ENCODE data around the gene VWCE.

Gene VWCE, protein sequence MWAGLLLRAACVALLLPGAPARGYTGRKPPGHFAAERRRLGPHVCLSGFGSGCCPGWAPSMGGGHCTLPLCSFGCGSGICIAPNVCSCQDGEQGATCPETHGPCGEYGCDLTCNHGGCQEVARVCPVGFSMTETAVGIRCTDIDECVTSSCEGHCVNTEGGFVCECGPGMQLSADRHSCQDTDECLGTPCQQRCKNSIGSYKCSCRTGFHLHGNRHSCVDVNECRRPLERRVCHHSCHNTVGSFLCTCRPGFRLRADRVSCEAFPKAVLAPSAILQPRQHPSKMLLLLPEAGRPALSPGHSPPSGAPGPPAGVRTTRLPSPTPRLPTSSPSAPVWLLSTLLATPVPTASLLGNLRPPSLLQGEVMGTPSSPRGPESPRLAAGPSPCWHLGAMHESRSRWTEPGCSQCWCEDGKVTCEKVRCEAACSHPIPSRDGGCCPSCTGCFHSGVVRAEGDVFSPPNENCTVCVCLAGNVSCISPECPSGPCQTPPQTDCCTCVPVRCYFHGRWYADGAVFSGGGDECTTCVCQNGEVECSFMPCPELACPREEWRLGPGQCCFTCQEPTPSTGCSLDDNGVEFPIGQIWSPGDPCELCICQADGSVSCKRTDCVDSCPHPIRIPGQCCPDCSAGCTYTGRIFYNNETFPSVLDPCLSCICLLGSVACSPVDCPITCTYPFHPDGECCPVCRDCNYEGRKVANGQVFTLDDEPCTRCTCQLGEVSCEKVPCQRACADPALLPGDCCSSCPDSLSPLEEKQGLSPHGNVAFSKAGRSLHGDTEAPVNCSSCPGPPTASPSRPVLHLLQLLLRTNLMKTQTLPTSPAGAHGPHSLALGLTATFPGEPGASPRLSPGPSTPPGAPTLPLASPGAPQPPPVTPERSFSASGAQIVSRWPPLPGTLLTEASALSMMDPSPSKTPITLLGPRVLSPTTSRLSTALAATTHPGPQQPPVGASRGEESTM

DNA sequence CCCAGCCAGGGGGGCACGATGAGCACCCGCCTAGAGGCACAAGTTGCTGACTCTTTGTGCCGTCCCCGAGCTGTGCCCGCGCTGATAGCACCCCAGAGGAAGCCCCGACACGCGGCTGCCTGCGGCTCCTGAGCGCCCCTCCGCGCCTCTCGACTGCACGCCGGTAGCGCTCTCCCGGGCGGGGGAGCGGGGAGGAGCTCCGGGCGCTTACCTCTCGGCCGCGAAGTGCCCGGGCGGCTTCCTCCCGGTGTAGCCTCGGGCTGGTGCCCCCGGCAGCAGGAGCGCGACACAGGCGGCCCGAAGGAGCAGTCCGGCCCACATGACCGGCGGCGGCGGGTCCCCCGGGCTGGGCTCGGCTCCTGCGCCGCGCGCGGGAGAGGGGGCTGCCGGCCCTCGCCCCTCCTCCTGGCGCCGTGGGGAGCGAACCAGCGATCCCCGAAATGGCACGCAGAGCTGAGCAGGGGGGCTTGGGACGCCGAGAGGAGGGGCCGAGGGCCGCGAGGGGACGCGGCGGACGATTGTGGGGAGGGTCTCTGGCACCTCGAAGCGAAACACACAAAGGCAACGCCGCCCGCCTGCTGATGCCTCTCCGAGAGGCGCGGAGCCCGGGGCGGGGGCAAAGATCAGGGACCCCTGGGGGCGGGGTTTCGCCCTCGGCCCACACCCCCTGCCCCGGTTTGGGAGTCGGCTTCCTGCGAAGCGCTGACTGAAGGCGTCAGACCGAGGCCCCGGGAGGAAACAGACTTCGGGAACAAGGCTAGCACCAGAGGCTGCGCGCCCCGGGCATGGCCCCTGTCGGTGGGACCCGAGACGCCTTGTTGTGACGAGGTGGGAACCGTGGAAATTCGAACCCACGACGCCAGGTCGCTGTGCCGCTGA is at the start of gene VWCE:
VWCE (minus strand) TSS at position 600 of the 879 bp plus-strand sequence; CDS start at position 321, 279 bp downstream.
- DNase-seq (ENCODE audit: low read depth): peak; percentile 66

DNA sequence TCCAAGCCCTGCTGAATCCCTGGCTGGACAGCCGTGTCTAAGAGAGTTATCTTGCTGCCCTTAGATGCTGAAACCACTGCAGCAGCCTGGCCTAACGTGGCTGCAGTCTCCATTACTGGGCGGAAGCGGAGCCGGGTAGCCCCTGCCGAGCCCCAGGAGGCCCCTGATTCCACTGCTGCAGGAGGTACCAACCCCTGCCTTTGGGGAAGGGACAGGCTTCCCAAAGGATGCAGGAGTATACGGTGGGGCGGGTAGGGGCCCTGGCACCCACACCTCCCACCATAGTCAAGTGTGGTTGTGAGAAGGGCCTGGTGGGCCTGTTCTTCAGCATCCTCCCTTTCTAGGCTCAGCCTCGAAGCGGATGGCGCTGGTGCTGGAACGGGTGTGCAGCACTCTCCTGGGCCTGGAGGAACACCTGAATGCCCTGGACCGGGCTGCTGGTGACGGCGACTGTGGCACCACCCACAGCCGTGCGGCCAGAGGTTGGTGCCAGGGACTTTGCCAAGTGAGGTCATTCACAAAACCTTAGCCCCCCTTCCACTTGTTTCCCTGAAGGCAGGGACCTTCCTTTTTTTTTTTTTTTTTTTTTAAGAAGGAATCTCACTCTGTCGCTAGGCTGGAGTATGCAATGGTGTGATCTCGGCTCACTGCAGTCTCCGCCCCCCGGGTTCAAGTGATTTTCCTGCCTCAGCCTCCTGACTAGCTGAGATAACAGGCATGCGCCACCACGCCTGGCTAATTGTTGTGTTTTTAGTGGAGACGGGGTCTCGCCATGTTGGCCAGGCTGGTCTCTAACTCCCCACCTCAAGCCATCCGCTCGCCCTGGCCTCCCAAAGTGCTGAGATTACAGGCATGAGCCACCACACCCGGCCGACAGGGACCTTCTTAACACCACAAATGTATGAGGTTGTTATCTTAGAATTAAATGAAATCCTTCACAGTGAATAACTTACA is 49.0 kb upstream of the VWCE start:
- no peak for DNase-seq (ENCODE audit: low read depth)

DNA sequence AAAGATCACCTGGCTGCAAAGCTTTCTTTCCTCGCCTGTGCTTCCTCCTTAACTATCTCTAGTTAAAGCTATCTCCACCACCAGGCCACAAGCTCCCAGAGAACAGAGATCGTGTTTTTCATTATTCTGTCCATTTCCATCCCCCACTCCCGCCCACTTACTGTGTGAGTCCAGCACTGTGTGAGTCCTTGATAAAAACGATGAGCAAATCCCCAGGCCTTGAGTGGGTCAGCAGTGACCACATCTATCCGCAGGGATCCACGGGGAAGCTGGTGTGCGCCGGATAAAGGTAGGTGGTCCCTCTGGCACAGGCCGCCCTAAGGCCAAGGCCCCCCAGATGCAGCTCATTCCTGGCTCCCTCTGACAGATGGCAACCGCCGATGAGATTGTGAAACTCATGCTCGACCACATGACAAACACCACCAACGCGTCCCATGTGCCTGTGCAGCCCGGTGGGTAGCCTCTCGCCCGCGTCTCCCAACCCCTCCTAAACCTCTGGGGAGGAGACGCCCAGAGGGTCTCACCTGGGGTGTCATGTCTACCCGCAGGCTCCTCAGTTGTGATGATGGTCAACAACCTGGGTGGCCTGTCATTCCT is 47.2 kb upstream of the VWCE start:
- DNase-seq (ENCODE audit: low read depth): no peak

DNA sequence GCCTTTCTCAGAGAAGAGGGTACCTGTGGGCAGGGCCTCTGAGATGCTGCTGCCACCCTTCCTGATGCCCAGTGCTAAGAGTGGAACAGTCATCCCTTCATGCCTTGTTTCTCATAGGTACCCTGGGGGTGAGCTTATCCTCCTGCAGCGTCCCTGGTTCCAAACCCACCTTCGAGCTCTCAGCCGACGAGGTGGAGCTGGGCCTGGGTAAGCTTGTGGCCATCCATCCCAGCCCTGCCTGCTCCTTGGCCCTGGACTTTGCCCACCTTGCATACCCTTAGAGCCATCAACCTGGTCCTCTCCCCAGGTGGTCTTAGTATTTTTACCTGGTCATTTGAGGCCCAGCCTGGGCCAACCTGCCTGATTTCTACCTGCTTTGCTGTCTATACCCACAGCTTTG is 46.6 kb upstream of the VWCE start:
- DNase-seq (ENCODE audit: low read depth): no peak

DNA sequence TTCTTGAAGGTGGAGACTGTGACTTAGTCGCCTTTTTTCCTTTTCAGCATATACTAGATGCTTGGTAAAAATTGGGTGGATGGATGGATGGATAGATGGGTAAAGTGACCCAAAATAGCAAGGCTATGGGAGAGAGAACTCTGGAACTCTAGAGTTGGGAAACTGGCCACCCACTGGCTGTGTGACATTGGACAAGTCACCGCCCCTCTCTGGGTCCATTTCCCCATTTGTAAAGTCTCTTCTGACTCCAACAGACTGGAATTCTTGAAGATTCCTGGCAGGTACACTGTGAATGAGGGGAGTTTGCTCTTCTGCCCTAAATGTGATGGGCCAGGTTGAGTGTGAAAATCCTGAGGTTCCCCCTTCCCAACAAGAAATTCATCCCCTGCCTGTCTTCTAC is 45.9 kb upstream of the VWCE start:
- DNase-seq (ENCODE audit: low read depth): no peak

DNA sequence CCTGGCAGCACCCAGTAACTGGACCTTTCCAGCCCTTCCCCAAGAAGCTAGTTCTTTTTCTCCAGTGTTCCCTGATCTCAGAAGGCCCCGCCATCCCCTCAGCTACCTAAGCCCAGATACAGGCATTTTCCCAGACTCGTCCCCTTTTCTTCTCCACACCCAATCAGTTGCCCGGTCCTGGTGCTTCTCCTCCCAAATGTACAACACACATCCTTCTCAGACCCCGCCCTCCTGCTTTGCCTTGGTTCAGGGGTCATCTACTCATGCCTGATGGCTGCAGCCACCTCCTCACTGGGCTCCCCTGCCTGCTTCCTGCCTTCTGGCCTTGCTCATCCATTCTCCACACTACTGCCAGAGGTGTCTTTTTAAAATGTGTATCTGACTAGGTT is 44.4 kb upstream of the VWCE start:
- no peak for DNase-seq (ENCODE audit: low read depth)

DNA sequence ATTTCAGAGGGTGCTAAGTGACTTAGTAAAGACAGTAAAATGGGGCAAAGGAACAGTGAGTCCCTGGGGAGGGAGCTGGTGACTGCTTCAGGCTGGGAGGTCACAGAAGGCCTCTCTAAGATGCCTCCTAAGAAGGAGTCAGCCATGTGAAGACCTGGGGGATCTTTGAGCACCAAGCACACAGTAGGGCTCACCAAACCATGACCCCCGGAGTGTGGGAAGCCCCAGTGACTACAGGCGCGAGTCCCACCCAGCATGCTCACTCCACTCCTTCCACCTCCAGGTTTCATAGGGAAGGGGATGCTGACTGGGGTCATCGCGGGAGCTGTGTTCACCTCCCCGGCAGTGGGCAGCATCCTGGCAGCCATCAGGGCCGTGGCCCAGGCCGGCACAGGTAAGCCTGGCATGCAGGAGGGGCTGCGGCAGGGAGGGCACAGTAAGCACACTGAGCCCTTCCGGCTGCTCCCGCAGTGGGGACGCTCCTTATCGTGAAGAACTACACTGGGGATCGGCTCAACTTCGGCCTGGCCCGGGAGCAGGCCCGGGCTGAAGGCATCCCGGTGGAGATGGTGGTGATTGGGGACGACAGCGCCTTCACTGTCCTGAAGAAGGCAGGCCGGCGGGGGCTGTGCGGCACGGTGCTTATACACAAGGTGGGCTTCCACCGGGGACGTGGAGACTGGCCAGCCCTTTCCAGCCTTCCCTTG is 43.8 kb upstream of the VWCE start:
- no peak for DNase-seq (ENCODE audit: low read depth)

DNA sequence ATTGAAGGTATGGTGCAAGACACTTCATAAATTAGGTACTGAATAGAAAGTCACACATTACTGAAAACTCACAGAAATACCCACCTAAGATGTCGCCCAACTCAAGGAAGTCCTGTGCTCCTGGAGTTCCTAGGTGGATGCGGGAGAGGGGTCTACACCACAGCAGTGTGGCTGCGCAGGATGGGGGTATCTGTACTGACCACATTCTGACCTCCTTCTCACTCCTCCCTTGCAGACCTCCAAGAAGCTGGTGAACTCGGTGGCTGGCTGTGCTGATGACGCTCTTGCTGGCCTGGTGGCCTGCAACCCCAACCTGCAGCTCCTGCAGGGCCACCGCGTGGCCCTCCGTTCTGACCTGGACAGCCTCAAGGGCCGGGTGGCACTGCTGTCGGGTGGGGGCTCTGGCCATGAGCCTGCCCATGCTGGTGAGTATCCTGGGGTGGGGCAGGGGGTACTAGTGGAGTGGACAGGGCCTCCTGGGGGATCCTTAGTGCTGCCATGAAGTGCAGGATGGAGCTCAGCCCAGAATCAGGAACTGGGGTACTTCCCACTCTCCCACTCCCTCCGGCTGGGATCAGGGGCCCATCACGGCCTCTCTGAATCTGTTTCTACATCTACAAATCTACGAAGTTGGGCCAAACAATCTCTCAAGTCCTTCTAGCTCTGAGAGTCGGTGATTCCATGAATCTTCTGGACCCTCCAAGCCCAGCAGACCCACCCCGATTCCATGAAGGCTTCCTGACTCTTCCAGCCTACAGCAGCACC is 42.8 kb upstream of the VWCE start:
- DNase-seq (ENCODE audit: low read depth): no peak

DNA sequence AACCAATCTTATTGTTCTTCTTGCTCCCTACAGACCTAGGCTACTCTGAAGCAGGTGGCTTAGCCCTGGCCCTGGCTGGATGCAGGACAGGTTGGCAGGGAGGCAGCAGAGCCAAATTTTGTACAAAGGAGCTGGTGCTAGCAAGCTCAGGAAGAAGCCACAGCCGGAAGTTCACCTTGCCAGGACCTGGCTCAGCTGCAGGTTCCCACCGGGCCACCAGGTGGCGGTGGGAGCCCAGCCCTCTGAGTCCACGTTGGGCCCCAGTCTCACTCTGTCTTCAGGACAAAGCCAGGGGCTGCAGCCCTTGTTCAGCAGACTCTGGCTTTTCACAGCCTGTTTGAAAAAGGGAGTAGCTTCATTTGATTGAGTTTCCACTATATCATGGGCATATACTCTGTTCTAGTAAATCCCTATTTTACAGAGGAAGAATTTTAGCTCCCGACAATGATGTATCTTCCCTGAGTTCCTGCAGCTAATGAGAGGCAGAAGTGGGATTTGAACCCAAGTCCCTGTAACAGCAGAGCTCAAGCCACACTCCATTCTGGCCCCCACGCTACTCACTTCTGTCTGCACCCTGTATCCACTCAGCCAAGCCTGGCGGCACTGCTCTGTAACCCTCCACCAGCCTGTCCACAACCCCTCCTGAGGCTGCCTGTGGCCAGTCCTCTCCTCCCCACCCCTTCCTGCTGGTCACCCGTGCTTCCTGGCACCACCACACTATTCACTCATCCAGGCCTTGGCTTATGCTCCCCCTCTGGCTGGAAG is 41.2 kb upstream of the VWCE start:
- peak; percentile 79 for DNase-seq (ENCODE audit: low read depth)

DNA sequence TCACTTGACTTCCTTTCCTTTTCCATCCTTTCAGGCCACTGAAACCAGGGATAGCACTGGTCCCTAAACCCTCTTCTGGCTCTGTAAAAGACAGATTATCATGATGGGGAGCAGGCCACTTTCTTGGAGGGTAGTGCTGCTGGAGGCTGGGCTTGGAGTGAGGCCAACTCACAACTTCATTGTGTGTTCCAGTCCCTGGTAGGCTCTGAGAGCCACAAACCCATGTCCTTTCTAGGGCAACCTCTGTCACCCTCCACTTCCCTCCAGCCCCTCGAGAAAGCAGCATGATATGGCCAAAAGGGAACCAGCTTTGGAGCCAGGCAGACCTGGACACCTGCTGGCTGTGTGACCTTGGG is 40.2 kb upstream of the VWCE start:
- no peak for DNase-seq (ENCODE audit: low read depth)

DNA sequence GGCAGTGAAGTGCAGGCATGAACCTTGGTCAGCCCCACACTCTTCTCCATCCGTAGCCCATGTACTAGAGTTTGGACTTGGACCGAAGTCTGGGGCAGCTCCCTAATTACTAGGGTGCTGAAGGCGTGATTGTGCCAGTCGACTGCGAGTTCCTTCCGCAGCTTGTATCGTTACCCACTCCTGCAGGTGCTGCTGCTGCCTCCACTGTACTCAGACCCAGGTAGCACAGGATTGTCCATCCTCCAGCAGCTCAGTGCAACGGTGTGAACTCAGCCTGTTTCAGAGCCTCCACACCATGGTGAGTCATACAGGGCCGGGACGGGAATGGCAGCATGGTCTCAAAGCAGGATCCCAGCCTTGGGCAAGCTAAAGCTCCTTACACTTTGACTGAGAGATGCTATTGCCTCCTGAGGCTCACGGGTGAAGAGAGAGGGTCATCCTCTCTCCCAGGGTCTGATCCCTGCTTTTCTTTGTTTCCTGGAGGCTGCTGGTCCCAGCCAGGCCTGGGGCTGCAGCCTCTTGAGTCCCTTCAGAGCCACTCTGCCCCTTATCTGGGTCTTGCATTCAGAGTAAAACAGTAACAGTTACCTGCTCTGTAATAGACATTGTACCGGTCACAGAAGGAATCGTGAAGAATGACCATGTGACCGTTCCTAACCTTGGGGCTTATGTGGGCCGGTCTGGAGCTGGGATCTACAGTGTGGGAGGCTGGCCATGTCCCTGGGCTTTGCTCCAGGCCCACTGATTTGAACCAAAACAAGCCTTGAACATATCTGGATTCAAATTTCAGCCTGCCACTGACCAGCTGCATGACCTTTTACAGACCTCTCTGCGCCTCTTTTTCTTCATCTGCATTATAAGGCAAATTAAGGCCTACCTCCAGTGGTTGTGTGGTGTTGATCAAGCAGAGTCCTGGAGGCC is 39.6 kb upstream of the VWCE start:
- DNase-seq (ENCODE audit: low read depth): no peak

DNA sequence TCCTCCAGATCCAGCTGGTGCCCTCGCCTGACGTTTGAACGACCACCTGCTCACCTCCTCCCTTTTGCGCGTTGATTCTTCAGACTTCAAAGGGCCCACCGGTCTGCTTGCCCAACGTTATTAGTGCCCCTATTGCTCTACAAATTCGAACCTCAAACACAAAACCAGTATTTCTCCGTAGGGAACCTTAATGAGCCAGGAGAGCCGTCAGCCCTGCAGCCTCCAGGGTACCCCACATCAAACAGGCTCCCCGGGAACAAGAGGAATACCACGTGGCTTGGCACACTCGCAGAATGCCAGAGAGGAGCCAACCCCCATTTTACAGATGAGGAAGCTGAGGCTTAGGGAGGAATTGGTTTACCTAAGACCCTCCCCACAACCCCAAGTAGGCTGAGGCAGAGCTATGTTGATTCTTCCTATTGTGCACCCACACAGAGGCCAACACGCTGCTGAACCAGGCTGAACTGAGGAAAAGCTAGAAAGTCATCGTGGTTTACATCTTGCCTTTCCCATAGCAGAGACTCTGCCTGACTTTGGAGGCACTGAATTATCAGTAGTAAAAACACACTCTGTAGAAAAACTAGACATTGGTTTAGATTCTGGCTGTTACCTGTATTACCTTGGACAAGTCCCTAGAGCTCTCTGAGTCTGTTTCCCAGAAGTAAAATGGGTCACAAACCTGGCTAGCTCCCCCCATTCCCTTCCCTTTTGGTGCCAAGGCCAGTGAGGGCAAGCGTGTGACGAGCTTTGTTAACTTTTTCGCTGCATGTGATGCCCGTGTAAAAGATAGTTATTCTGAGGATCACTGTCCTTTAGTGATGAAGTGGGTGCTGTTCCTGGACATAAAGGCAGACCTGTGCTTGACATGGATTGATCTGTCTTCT is 38.7 kb upstream of the VWCE start:
- peak; percentile 12 for DNase-seq (ENCODE audit: low read depth)

DNA sequence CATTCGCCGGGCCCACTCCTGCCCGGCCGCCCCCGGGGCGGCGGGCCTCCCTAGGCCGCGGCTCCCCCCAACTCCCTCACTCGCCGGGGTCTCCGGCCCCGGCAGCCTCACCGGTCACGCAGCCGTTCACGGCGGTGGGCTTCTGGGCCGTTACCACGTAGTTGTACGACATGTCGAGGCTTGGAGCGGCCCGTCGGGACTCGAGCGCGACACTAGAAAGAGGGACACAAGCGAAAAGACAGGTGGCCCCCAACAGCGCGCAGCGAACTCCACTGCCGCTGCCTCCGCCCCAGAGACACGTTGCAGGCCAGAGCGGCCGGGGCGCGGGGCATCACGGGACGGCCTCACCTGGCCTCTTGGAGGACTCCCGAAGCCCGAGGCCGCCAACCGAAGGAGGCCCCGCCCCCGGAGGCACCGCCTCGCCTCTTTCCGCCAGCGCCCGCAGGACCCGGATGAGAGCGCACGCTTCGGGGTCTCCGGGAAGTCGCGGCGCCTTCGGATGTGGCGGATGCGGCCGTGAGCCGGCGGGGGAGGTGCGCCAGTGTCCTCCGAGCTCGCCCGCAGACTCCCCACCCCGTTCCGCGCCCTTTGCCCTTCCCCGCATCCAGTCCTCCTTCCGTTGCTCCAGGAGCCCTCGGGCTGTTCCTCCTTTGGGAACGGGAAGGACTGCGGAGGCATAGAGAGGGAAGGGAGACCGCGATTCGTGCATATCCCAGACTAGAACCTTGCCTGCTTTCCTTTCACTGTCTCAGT is 37.9 kb upstream of the VWCE start, which contains the start of the genes DDB1 and TKFC:
DDB1 (minus strand) TSS at position 309 of the 753 bp plus-strand sequence; CDS start at position 172, 137 bp downstream.
TKFC (plus strand) TSS at position 432 of the 753 bp plus-strand sequence. CDS start 1,501 bp downstream, outside the sequence.
- DNase-seq (ENCODE audit: low read depth): peak; percentile 97

DNA sequence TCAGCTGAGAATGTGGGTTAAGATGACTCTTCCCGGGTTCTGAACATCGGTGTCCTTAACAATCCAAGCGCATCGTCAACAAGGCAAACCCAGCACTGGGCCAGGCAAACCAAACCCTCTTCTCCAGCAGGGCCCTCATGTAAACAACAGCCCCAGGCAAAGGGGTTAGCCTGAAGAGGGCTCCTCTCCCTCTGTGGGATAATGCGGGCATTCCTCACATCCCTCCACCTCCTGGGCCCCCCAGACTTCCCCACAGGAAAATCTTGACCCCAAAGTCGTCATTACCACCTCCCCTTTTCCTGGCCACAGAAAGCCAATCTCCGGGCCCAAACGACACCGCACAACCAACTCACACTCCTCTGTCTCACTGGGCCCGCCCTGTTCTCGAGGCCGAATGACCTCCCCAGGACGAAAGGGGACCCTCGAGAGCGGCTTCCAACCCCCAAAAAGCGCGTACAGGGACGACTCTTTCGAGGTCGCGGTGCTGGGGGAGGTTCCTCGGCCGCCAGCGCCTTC is 37.2 kb upstream of the VWCE start:
- DNase-seq (ENCODE audit: low read depth): no peak

DNA sequence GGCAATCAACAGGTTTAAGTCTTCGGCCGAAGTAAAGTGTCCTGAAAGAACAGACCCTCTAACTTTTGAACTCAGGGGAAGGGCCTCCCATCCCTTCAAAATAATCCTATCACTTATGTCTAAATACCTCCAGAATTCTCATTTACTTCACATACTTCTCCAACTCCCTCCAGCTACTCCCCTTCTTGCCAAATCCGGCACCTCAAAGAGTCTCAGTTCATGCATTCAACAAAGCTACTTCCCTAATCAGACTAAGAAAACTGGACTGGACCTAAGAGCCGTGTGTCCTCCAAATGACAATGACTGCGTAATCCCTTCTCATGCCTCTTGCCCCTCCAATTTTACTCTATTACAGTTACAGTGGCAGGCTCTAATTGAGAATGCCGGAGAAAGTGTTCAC is 36.5 kb upstream of the VWCE start:
- DNase-seq (ENCODE audit: low read depth): no peak
